ENCODE data around the gene TENT4A.

Gene TENT4A

DNA sequence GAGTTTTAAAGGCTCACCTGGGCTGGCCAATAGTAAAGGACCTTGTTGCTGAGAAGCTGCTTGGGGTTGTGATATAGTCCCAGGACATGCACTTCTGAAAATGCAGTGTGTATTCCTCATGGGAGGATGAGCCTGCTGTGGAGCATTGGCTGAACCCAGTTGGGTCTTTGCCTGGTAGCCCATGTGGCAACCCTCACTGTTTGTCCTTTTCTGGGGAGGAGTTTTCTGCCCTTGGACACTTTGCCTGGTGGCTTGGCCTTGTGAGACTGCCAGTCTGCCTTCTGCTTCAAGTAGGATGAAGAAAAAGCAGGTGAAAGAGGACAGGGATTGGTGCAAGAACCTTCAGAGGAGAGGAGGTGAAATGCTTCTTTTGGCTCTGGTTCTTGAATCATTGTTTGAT, 4.0 kb downstream of the TENT4A start:
- H3K27ac ChIP-seq: no peak overlapping the region
- TF ChIP-seq ZFX (IDR thresholded peaks at IDR 0.05): no peak
- TF ChIP-seq, protein P1, sequence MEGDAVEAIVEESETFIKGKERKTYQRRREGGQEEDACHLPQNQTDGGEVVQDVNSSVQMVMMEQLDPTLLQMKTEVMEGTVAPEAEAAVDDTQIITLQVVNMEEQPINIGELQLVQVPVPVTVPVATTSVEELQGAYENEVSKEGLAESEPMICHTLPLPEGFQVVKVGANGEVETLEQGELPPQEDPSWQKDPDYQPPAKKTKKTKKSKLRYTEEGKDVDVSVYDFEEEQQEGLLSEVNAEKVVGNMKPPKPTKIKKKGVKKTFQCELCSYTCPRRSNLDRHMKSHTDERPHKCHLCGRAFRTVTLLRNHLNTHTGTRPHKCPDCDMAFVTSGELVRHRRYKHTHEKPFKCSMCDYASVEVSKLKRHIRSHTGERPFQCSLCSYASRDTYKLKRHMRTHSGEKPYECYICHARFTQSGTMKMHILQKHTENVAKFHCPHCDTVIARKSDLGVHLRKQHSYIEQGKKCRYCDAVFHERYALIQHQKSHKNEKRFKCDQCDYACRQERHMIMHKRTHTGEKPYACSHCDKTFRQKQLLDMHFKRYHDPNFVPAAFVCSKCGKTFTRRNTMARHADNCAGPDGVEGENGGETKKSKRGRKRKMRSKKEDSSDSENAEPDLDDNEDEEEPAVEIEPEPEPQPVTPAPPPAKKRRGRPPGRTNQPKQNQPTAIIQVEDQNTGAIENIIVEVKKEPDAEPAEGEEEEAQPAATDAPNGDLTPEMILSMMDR (conservative IDR thresholded peaks at IDR 0.05): no peak

DNA sequence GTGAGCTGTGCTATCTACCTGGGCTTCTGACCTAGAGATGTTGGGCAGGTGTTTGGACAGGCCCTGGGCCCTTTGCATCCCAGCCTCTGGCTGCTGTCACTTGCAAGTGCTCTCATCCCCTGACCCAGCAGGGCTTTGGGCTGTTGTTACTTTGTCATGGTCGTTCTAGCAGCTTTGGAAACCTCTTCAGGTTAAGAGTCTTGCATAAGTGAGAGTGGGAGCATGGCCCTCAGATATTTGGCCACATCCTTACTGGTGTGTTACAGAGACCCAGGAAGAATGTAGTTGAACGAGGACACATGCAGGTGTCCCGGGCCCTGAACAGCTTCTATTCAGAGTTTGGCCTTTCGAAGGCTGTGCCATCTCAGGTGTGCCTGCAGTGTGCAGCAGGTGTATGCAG, 4.5 kb downstream of the TENT4A start:
- no peak overlapping the region for H3K27ac ChIP-seq
- TF ChIP-seq, protein P1 (conservative IDR thresholded peaks at IDR 0.05): no peak
- TF ChIP-seq ZFX (IDR thresholded peaks at IDR 0.05): no peak

DNA sequence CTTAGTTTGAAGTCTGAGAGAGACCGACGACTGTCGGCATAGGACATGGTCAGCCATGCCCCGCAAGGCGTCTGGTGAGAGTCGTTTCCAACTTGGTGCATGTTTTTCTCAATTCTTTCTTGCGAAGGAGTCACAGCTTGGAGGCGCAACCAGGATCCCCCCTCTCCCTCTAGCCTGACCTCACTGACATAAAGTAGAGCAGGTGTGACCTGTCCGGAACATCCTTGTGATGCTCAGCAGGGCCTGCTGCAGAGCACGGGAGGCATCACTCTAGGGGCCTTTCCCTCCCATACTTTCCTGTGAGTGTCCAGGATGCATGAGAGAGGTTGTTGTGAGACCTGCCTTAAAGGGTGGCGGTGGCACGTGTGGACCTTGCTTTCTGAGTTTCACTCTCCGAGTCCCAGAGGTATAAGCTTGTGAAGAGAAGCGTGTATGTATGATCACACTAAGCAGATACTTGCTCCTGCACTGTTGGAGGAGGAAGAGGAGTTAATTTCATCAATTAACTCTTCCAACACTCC, 5.0 kb downstream of the TENT4A start:
- H3K27ac ChIP-seq: no peak overlapping the region
- TF ChIP-seq, protein P1 (conservative IDR thresholded peaks at IDR 0.05): no peak
- no peak for TF ChIP-seq ZFX (IDR thresholded peaks at IDR 0.05)

DNA sequence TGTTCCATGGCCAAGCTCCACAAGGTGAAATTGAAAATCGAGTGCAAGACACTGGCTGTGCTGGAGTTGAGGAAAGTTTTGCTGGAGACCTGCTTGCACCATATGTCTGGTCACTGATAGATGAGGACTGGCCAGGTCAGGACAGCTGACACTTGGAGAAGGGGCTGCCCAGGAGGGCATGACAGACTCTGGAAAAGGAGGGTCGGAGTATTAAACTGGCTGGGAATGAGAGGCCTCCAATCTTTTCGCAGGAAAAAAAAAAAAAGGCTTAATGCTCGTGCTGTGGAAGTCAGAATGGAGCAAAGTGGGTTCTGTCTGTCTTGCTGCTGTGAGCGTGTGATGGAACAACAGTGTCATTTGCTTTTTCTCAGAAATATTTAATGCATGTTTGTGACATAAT, 5.5 kb downstream of the TENT4A start:
- no peak overlapping the region for H3K27ac ChIP-seq
- TF ChIP-seq ZFX (IDR thresholded peaks at IDR 0.05): no peak
- TF ChIP-seq, protein P1 (conservative IDR thresholded peaks at IDR 0.05): no peak

DNA sequence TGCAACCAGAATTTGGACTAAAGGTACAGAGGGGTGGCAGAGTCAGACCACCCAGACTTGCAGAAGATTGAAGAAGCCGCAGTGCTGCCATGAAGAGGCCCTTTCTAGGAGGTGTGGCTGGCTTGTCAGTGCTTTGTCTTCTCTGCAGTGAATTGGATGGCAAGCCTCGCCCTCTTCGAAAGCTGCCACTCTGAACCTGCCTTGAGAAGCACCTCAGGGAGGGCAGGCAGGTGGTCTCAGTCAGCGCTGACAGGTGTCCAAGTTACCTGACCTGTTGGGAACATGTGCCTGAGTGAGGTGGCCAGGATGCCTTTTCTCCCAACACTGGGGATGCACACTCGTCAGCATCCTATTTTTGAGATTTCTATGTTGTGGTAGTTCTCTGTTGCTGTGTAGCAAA, 6.2 kb downstream of the TENT4A start:
- no peak for TF ChIP-seq ZFX (IDR thresholded peaks at IDR 0.05)
- TF ChIP-seq, protein P1 (conservative IDR thresholded peaks at IDR 0.05): no peak
- H3K27ac ChIP-seq: no peak overlapping the region

DNA sequence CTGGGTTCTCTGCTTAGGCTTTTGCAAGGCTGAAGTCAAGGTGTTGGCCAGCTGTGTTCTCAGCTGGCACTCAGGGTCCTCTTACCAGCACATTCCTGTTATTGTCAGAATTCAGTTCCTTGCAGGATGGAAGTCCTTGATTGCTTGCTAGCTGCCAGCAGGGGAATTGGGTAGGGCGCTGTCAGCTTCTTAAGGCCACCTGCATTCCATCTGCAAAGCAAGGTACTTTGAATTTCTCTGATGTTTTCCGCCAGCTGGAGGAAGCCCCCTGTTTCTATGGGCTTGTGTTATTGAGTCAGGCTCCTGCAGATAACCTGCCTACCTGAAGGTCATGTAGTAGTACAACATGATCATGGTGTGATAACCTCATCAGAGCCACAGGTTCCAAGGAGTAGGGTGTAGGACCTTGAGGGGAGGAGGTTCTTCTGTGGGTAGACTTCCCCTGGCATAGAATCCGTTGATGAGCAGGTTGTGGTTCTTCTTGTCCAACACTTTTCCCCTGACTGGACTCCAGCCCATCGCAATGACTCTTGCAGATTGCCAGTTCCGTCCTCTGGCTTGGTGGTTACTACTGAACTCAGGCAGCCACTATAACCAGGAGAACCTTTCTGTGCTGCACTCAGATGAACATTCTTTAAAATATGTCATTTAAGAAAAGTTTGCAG, 6.8 kb downstream of the TENT4A start:
- TF ChIP-seq ZFX (IDR thresholded peaks at IDR 0.05): no peak
- TF ChIP-seq, protein P1 (conservative IDR thresholded peaks at IDR 0.05): no peak
- no peak overlapping the region for H3K27ac ChIP-seq

DNA sequence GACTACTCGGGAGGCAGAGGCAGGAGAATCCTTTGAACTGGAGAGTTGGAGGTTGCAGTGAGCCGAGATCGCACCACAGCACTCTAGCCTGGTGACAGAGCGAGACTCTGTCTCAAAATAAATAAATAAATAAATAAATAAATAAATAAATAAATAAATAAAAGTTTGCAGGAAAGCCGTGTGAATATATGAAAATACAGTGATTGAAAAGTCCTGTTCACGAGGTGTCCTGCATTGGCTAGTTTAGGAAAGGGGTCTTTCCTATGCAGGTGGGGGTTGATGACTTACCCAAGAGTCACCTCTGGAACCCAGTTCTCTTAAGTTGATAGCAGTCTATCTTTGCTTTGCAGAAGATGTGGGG, 7.3 kb downstream of the TENT4A start:
- TF ChIP-seq, protein P1 (conservative IDR thresholded peaks at IDR 0.05): no peak
- TF ChIP-seq ZFX (IDR thresholded peaks at IDR 0.05): no peak
- H3K27ac ChIP-seq: no peak overlapping the region

Data from C4-2B (cell line).